ENCODE measurements around the gene WFS1. TPM values are rescaled to one million over a fixed set of nuclear protein-coding genes. Genes with fewer than 3 reads are reported as not detected.

WFS1 gene
- total RNA-seq, 1 experiment from 2014 or later, result 57.1 TPM

- ChIA-PET POLR2A (ENCODE audit: unreplicated experiment) (no interaction called here), CTCF (no interaction called here)
- no TSS peak for BruUV-seq (replicated peaks)
- H3K4me3 ChIP-seq, result no peak overlapping the region
- no peaks in the 10 kb centered on the region for H3K4me1 ChIP-seq (replicated peaks; ENCODE audit: insufficient read depth)
- intact Hi-C loops (cut with micrococcal nuclease; ENCODE audit: unreplicated experiment), result no loop called here
- no peak overlapping the region for H3K4me2 ChIP-seq
- H3K27me3 ChIP-seq (ENCODE audit: insufficient read depth, low read depth), result no peaks in the 10 kb centered on the region
- no peaks in the 10 kb centered on the region for H3K79me2 ChIP-seq (ENCODE audit: low read depth)
- no peak overlapping the region for H3K27ac ChIP-seq
- H3K36me3 ChIP-seq (ENCODE audit: low read depth), result no peaks in the 10 kb centered on the region
- no peaks in the 10 kb centered on the region for H3K9me3 ChIP-seq (ENCODE audit: insufficient read depth, low read depth)
- H3F3A ChIP-seq (ENCODE audit: insufficient read depth, low read depth), result no peaks in the 10 kb centered on the region
- no peaks in the 10 kb centered on the region for H3K9me2 ChIP-seq (ENCODE audit: insufficient read depth)
- TF ChIP-seq CTCF (conservative IDR thresholded peaks at IDR 0.05), result no peak
- no peak for TF ChIP-seq EZH2 (IDR thresholded peaks at IDR 0.05; ENCODE audit: low read depth)
- no peak for DNase-seq
- H2AFZ ChIP-seq, result no peak overlapping the region
- H4K20me1 ChIP-seq (ENCODE audit: insufficient read depth), result no peaks in the 10 kb centered on the region
Observed at GRCh38 chr4:6288342-6288741, 18.7 kb downstream of the WFS1 start.

- Histone ChIP-seq H3K36me3 (ENCODE audit: low read depth) (no peaks in the 10 kb centered on the region), H4K20me1 (ENCODE audit: insufficient read depth) (no peaks in the 10 kb centered on the region), H3K4me2 (no peak overlapping the region), H3F3A (ENCODE audit: insufficient read depth, low read depth) (no peaks in the 10 kb centered on the region), H2AFZ (no peak overlapping the region), H3K27me3 (ENCODE audit: insufficient read depth, low read depth) (no peaks in the 10 kb centered on the region), H3K9me3 (ENCODE audit: insufficient read depth, low read depth) (no peaks in the 10 kb centered on the region), H3K79me2 (ENCODE audit: low read depth) (no peaks in the 10 kb centered on the region), H3K27ac (no peak overlapping the region), H3K4me1 (replicated peaks; ENCODE audit: insufficient read depth) (no peaks in the 10 kb centered on the region), H3K9me2 (ENCODE audit: insufficient read depth) (no peaks in the 10 kb centered on the region), H3K4me3 (no peak overlapping the region)
- CTCF ChIA-PET, result no interaction called here
- BruUV-seq (replicated peaks), result no TSS peak
- TF ChIP-seq CTCF (conservative IDR thresholded peaks at IDR 0.05) (no peak), EZH2 (IDR thresholded peaks at IDR 0.05; ENCODE audit: low read depth) (no peak)
- POLR2A ChIA-PET (ENCODE audit: unreplicated experiment), result interaction anchor here (0.7 kb wide), 1 partner anchor 120 kb away, joined by 3 read pairs; no protein-coding TSS in a partner anchor
- intact Hi-C loops (cut with micrococcal nuclease; ENCODE audit: unreplicated experiment), result no loop called here
- DNase-seq, result no peak
Observed at GRCh38 chr4:6288871-6289270, 19.2 kb downstream of the WFS1 start.

GRCh38 chr4:6290256-6290655 lies 20.6 kb downstream of the WFS1 start:
- DNase-seq, result no peak
- BruUV-seq (replicated peaks), result no TSS peak
- Histone ChIP-seq H3K9me3 (ENCODE audit: insufficient read depth, low read depth) (no peaks in the 10 kb centered on the region), H4K20me1 (ENCODE audit: insufficient read depth) (no peaks in the 10 kb centered on the region), H3K4me1 (replicated peaks; ENCODE audit: insufficient read depth) (no peaks in the 10 kb centered on the region), H3K9me2 (ENCODE audit: insufficient read depth) (no peaks in the 10 kb centered on the region), H3F3A (ENCODE audit: insufficient read depth, low read depth) (no peaks in the 10 kb centered on the region), H3K4me2 (no peak overlapping the region), H3K27ac (no peak overlapping the region), H2AFZ (no peak overlapping the region), H3K4me3 (no peak overlapping the region), H3K27me3 (ENCODE audit: insufficient read depth, low read depth) (no peaks in the 10 kb centered on the region), H3K79me2 (ENCODE audit: low read depth) (no peaks in the 10 kb centered on the region), H3K36me3 (ENCODE audit: low read depth) (no peaks in the 10 kb centered on the region)
- TF ChIP-seq EZH2 (IDR thresholded peaks at IDR 0.05; ENCODE audit: low read depth), result no peak
- POLR2A ChIA-PET (ENCODE audit: unreplicated experiment), result no interaction called here
- intact Hi-C loops (cut with micrococcal nuclease; ENCODE audit: unreplicated experiment), result no loop called here
- CTCF ChIA-PET, result no interaction called here

- CTCF ChIA-PET, result no interaction called here
- H3K27me3 ChIP-seq (ENCODE audit: insufficient read depth, low read depth), result no peaks in the 10 kb centered on the region
- H2AFZ ChIP-seq, result no peak overlapping the region
- DNase-seq, result no peak
- H3K27ac ChIP-seq, result no peak overlapping the region
- no peaks in the 10 kb centered on the region for H3K79me2 ChIP-seq (ENCODE audit: low read depth)
- H3K36me3 ChIP-seq (ENCODE audit: low read depth), result no peaks in the 10 kb centered on the region
- no peaks in the 10 kb centered on the region for H3K4me1 ChIP-seq (replicated peaks; ENCODE audit: insufficient read depth)
- H3K4me3 ChIP-seq, result no peak overlapping the region
- intact Hi-C loops (cut with micrococcal nuclease; ENCODE audit: unreplicated experiment), result no loop called here
- no peak overlapping the region for H3K4me2 ChIP-seq
- POLR2A ChIA-PET (ENCODE audit: unreplicated experiment), result no interaction called here
- H3K9me3 ChIP-seq (ENCODE audit: insufficient read depth, low read depth), result no peaks in the 10 kb centered on the region
- BruUV-seq (replicated peaks), result no TSS peak
- H3F3A ChIP-seq (ENCODE audit: insufficient read depth, low read depth), result no peaks in the 10 kb centered on the region
- H4K20me1 ChIP-seq (ENCODE audit: insufficient read depth), result no peaks in the 10 kb centered on the region
- no peak for TF ChIP-seq CTCF (conservative IDR thresholded peaks at IDR 0.05)
- TF ChIP-seq EZH2 (IDR thresholded peaks at IDR 0.05; ENCODE audit: low read depth), result no peak
- no peaks in the 10 kb centered on the region for H3K9me2 ChIP-seq (ENCODE audit: insufficient read depth)
Observed at GRCh38 chr4:6290769-6291547, 21.3 kb downstream of the WFS1 start.
